HTERT RPE-1 (cell line): ENCODE data around the gene ZNF343.

Experiments used
- in situ Hi-C: fragments of 300-500 bp; cut with MboI; formaldehyde crosslinking; loops from 4 replicates; pipeline ENCODE4 v1.14.3; 2020; ENCODE audit warnings: low sequenced_read_pairs

The ZNF343 gene

DNA sequence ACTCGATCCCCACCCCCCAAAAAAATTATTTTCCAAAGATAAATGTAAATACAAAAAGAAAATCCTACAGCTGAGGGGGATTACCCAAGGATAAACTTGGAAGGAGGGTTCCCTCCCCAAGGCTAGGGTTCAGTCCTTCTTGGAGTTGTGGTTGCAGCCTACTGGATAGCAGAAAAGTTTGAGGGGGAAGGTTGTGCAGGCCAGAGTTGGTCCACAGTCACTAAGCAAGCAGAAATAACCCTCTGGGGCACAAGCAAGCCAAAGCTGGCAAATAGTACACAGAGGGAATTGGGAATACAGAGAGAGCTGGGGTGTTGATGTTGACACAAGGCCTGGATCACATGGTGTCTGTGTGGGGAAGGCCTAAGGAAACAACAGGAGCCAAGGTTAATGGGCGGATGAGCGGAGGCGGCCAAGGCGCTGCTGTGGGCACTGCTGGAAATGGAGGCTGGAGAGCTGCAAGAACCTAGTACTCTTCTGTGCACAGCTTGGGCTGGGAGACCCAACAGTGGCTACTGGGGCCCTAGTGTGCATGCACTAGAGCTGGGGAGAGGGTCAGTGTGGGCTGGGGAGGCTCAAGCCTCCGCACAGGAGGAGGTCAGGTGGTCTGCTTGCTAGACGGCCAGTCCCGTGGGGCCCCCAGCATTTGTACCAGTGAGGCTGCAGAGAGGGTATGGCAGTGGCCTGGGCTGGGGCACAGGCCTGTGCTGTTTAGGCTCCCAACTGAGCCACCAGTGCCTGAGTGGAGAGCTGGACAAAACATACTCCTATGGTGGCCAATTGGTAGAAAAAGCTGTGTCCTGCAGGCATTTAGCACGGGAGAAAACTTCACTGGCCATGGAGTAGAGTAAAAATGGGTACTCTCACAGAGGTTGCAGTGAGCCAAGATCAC lies 32.6 kb downstream of the ZNF343 start:
- in situ Hi-C loops: no loop called here

DNA sequence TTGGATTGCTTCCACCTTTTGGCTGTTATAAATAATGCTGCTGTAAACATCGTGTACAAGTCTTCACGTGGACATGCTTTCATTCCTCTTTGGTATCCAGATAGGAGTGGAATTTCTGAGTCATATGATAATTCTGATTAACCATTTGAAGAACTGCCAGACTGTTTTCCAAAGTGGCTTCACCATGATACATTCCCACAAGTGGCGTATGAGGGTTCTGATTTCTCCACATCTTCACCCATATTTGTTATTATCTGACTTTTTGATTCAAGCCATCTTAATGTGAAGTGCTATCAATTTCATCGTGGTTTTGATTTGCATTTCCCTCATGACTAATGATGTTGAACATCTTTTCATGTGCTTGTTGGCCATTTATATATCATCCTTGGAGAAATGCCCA lies 35.2 kb downstream of the ZNF343 start:
- in situ Hi-C loops: no loop called here

DNA sequence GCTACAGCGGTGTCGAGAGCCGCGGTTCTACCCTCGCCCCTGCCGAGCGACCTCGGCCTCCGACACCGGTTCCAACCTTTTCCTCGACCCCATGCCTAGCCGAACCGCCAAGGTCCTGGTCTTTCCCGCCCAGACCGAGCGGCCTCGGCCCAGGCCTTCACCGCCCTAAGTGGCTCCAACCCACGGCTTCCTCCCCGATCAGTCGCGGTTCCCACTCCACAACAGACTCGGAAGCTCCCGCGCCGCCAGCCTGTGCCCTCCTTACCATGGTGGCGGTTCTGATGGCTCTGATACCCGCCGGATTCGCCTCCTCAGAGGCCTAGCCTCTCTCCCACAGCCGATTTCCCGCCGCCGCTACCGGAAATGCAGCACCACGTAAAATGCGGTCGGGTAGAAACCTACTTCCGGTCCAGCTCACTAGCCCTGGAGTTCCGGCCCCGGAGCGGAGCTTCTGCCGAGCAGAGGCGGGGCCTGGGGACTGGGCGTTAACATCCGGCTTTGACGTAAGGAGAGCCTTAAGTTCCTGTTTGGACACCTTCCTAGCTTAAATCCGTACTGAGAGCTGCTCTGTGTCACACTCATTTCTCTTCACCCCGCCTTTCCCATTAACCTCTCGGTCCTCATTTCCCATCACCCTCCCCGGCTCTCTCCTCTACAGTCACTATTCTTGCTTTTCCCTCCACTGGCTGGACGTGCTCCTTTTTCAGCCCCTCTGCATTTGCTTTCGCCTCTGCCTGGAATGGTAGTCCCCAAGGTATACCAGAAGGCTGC lies 38.1 kb downstream of the ZNF343 start, which contains the start of gene SNRPB:
SNRPB (minus strand) TSS at position 367 of the 771 bp plus-strand sequence; CDS start at position 268, 99 bp downstream.
- in situ Hi-C loops: no loop called here

DNA sequence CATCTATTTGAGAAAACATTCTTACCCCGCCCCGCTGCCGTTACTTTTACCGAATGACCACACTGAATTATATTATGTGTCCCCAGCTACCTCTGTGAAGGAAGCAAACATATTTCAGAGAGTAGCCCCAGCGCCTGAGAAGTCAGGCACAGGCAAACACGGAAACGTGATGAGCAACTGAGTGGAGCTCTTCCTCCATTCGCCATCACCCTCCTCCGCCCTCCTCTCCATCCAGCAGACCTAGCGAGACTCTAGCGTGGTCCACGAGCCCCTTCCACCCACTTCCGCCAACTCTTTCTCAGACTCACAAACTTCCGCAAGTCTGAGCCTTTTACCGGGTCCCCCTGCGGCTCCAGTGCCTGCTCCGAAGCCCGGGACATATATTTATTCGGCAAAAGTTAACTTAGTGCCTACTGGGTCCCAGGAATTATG lies 38.7 kb downstream of the ZNF343 start:
- in situ Hi-C loops: no loop called here

DNA sequence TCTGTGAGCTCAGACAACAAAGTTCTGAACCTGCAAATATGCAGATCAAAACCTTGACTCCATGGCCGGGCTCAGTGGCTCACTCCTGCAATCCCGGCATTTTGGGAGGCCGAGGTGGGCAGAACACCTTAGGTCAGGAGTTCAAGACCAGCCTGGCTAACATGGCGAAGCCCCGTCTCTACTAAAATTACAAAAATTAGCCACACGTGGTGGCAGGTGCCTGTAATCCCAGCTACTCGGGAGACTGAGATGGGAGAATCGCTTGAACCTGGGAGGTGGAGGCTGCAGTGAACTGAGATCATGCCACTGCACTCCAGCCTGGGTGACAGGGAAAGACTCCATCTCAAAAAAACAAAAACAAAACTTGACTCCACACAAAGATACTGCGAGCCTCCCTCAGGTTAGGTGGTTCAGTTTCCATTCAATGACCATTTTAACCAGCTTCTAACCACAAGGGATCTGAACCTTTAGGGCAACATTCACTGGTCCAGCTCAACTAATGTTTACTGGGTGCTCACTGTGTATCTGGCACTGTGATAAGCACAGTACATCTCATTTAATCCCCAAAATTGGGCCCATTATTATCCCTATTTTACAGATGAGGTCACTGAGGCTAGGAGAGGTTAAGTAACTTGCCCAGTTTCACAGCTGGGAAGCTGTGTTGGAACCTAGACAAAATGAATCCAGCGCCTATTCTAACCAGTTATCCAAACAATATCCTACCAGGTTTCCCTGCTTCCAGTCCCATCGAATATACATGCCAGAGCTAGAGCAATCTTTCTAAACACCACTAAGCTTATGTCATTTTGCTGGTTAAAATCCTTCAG lies 39.9 kb downstream of the ZNF343 start:
- in situ Hi-C loops: no loop called here

DNA sequence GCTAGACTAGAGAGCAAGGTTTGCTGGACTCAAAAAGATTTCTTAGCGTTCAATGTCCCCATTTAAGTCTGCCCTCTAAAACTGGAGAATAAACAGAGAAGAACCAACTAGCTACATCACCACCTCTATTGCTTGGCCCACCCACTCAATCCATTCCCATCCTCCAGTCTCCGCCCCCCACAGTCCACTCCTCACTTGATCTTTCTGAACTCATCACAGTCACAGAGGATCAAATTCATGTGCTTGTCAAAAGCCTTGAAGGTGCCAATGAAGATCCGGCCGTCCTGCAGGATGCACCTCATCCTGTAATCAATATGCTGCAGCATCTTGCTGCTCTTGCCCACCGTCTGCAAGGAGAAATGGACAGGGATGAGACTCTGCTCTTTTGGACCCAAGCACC lies 41.3 kb downstream of the ZNF343 start:
- in situ Hi-C loops: no loop called here

DNA sequence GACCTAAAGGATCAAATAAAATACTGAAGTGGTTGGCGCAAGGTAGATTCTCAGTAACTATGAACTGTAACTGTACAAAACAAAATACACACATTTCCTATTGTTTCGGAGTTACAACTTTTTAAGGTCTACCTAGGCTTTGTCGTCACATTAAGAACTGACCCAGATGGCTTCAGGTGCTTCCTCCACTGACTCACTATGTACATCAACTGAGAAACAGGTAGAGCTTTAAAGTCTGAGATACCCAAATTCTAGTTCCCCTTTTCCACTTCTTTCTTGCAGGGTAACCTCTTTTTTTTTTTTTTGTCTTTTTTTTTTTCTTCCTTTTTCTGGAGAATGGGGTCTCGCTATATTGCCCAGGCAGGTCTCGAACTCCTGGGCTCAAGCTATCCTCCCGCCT lies 43.6 kb downstream of the ZNF343 start:
- in situ Hi-C loops: no loop called here

DNA sequence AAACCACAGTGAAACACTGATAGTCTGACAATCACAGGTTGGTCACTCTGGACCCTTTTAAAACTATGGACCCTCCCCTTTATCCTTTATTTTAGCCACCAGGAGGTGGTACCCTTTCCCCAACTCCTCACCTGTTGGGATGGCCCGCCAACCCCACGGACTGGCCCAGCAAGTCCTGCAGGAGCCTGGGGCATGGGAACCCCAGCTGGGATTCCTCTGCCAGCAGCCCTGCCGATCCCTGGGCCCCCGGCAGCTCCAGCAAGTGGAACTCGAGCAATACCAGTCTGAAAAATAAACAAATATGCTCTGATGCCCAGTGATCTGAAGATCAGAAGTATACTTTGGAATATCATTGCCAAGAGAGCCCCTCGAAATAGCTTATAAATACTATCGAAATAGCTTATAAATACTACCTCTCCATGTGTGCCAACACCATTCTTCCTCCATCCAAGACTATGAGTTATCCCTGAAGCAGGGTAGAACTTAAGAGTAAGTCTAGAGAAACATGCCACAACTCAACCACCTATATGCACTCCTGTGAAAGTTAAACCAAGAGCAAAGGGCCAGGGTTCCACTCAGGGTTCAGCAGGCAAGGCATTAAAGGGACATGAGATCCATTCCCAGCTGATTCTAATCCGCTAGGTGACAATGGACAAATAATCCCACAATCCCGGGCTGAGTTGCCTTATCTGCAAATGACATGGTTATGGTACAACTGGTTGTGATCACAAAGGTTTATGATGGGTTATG lies 44.9 kb downstream of the ZNF343 start:
- in situ Hi-C loops: no loop called here

DNA sequence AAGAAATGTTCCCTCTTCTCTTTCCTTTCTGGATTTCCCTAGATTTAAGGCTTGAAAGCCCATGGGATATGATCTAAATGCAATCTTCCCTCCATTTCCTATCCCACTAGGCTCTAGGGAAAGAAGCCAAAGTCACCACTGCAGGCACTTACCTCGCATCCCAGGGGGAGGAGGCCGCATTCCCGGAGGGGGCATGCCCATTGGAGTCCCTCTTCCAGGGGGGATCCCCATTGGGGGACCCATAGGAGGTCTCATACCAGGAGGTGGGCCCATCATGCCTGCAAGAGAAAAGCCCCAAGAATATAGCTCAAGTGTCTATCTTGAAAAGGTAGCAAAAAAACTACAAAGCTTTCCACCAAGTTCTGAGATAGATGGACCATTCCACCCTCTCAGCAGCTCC lies 46.2 kb downstream of the ZNF343 start:
- in situ Hi-C loops: no loop called here

DNA sequence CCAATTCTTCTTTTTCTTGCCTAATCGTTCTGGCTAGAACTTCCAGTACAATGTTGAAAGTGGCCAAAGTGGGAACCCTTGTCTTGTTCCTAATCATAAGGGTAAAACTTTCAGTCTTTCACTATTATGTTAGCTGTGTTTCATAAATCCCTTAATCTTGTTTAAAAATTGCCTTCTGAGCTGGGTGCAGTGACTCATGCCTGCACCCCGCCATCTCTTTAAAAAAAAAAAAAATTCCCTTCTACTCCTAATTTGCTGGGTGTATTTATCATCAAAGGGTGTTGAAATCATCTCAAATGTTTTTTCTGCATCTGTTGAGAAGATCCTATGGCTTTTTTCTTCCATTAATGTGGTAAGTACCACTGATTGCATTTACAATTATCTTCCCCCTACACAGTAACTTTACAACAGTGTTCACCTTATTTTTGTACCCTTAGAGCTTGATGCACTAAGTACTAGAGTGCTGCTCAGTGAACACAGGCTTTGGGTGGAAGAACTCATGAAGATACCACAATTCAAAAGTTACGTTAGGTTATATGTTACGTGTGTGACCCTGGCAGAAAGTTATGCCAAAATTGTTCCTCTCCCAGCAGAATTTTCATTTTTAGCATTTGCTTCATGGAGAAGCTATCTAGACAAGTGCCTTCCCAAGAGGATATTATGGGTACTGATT lies 47.8 kb downstream of the ZNF343 start:
- in situ Hi-C loops: no loop called here

DNA sequence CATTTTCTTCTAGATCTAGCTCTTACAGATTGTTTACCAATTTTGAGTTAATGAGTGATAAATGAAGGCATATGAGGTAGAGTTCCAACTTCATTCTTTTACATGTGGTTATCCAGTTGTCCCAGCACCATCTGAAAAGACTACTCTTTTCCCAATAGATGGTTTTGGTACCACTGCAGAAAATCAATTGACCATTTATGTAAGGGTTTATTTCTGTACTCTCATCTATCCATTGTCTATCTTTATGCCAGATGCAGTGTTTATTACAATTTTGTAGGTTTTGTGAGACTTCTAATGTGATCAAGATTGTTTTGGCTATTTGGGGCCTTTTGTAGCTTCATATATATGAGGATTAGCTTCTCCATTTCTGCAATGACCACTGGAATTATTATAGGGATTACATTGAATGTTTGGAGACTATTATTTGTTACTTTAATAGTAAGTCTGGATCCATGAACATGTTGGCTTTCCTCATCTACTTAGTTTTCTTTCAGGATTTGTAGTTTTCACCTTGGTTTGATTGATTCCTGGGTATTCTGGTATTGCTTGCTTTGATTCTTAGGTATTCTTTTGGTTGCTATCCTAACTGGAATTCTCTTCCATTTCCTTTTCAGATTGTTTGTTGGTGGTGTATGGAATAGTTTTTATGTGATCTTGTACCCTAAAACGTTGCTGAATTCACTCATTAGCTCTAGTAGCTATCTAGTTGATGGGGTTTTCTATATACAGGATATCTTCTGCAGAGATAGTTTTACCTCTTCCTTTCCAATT lies 48.5 kb downstream of the ZNF343 start:
- in situ Hi-C loops: no loop called here

DNA sequence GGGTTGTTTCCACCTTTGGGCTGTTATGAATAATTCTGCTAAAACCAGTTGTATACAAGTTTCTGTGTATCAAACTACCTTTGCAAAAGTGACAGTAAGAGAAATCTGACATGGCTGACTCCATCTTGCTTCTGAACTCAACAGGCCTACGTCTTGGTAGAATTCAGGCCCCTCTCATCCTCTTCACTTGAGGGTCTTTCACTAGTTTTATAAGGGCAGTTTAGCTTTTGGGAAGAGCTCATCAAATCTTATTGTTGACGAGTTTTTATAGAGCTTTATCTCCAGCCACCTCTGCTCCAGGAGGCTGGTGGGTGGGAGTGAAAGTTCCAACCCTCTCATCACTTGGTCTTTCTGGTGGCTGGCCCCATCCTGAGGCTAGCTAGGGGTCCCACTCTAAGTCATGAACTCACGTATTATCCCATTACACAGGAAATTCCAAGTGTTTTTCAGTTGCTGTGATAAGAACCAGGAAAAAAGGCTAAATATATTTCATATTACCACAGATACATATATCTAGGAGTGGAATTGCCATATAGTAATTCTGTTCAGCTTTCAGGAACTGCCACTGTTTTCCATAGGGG lies 49.7 kb downstream of the ZNF343 start:
- in situ Hi-C loops: no loop called here

DNA sequence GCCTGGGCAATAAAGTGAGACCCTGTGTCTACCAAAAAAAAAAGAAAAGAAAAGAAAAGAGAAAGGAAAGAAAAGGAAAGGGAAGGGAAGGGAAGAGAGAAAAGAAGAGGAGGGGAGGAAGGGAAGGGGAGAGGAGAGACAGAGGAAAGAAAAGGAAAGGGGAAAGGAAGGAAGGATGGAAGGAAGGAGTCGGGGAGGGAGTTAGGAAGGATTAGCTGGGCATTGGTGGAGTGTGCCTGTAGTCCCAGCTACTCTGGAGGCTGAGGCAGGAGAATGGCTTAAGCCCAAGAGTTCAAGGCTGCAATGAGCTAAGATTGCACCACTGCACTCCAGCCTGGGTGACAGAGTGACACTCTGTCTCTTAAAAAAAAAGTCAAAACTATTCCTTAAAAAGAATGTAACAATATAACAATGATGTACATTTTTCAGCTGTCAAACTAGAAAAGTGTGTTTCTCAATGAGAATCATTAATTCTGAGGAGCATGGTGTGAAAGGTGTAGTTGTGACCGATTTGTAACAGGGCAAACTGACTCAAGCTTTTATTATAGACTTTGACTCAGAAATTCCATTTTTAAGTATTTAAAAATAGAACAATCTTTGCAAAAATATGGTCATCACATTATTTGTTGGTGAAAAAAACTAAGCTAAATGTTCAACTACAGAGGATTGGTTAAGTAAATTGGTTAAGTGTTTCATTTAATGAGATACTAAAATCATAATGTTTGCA lies 52.8 kb downstream of the ZNF343 start:
- in situ Hi-C loops: no loop called here

DNA sequence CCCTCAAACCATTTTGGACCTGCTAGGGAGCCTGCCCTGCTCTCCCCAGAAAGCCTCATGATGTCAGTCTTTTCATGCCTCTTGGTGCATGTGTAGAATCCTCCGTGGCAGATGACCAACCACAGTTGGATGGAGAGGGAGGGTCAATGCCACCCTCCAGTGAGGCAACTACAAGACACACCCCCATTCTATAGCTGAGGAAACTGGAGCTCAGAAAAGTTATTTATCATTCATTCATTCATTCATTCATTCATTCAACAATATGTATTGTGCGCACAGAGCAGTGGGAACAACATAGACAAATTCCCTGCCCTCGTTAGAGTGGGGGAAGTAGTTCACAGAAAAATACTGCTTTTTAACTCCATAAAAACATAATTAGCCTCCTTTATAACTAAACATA lies 54.9 kb downstream of the ZNF343 start:
- in situ Hi-C loops: no loop called here

DNA sequence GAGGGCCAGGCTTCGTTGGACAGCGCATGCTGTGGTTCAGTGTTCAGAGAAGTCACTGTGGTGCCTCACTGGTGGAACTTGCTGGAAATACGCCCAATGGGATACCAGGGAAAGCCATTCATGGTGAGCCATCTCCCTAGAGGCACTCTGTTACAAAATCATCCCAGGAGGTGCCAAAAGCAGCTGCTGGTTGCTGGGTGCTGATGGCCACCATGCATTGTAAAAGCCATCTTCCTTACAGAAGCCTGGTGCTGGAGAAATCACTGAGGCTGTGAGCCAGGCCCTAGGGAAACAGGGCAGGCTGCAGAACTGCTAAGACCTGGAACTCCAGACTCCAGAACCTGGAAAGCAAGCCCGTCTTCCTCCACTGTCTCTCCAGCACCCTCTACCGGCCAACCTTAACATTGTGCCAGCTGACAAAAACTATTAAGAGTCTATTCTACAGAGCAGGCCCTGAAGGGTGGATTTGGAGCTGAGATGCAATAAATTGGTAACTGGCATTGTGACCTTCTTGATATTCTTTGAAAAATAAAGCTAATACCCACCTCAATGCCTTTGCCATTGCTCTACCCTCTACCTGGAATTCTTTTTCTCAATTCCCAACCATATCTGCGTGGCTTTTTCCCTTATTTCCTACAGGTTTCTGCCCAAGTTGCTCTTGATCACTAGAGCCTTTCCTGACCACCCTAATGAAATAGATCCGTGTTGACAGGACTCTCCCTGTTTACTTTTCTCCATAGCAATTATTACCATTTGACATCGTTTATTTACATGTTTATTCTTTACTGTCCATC lies 56.6 kb downstream of the ZNF343 start:
- in situ Hi-C loops: no loop called here

DNA sequence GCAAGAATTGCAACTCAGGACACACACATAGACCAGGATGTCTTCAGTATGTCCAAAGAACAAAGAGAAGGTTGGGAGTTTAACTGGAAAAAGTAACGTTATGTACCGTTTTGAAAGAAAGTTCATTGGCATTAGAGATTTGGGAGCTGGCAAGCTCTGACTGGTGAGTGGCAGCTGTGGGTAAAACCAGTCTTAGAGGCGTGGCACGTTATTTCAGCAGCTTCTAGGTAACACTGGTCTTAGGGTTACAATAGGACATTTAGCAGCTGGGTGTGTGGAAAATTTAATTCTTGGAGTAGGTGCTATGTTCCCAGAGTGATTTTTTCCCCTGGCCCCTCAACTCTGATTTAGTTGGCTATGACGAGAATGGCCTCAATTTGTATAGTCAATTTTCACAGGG lies 57.3 kb downstream of the ZNF343 start:
- in situ Hi-C loops: no loop called here

DNA sequence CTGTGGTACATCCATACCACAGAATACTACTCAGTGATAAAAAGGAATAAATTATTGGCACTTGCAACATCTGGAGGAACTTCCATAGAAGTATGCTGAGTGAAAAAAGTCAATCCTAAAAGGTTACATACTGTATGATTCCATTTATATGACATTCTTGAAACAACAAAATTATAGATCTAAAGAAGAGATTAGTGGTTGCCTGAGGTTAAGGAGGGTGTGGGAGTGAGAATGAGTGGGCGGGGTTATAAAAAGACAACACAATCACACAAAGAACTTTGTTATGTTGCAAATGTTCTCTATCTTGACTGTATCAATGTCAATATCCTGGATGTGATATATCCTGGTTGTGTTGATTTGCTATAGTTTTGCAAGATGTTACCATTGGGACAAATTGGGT lies 59.3 kb downstream of the ZNF343 start:
- in situ Hi-C loops: no loop called here
